IPS-15b (cell line): ENCODE results near the gene CPNE2.

Experiments
- H3K27me3 ChIP-seq: one replicate; pipeline ENCODE4 v1.6.1; 2013; ENCODE audit warnings: low read length; ENCODE audit not compliant: control insufficient read depth, insufficient read depth
- H3K36me3 ChIP-seq: one replicate; pipeline ENCODE4 v1.6.1; 2013; ENCODE audit warnings: low read length; ENCODE audit not compliant: control insufficient read depth, insufficient read depth
- H3K4me1 ChIP-seq: one replicate; pipeline ENCODE4 v1.6.1; 2013; ENCODE audit warnings: mild to moderate bottlenecking, low read length; ENCODE audit not compliant: control insufficient read depth, insufficient read depth
- H3K4me3 ChIP-seq: one replicate; pipeline ENCODE4 v1.5.1; 2013; ENCODE audit warnings: low read depth, low read length
- H3K9ac ChIP-seq: one replicate; pipeline ENCODE4 v1.6.1; 2013; ENCODE audit warnings: low read depth, mild to moderate bottlenecking, low read length
- H3K9me3 ChIP-seq: one replicate; pipeline ENCODE4 v1.6.1; 2013; ENCODE audit warnings: mild to moderate bottlenecking, low read length; ENCODE audit not compliant: control insufficient read depth, insufficient read depth

Gene CPNE2

GRCh38 chr16:57143149-57143921, 51.0 kb downstream of the CPNE2 start:
- H3K4me1 ChIP-seq, result peaks cover 14% of the 10 kb centered on the region
- no peaks in the 10 kb centered on the region for H3K9me3 ChIP-seq
- no peak overlapping the region for H3K9ac ChIP-seq
- H3K36me3 ChIP-seq, result no peaks in the 10 kb centered on the region
- H3K4me3 ChIP-seq, result no peak overlapping the region
- no peaks in the 10 kb centered on the region for H3K27me3 ChIP-seq

- Histone ChIP-seq H3K27me3 (no peaks in the 10 kb centered on the region), H3K4me1 (peaks cover 14% of the 10 kb centered on the region), H3K4me3 (no peak overlapping the region), H3K9me3 (no peaks in the 10 kb centered on the region), H3K36me3 (no peaks in the 10 kb centered on the region), H3K9ac (no peak overlapping the region)
These were observed 51.6 kb downstream of the CPNE2 start for GRCh38 chr16:57144027-57144426.

- no peak overlapping the region for H3K4me3 ChIP-seq
- H3K27me3 ChIP-seq, result no peaks in the 10 kb centered on the region
- no peaks in the 10 kb centered on the region for H3K36me3 ChIP-seq
- no peaks in the 10 kb centered on the region for H3K9me3 ChIP-seq
- no peak overlapping the region for H3K9ac ChIP-seq
- peaks cover 14% of the 10 kb centered on the region for H3K4me1 ChIP-seq
These were observed 53.0 kb downstream of the CPNE2 start for GRCh38 chr16:57145046-57146021.

- no peaks in the 10 kb centered on the region for H3K9me3 ChIP-seq
These were observed 53.8 kb downstream of the CPNE2 start for GRCh38 chr16:57146040-57146647.

GRCh38 chr16:57146735-57147134, 54.4 kb downstream of the CPNE2 start:
- H3K4me3 ChIP-seq, result no peak overlapping the region

More at GRCh38 chr16:57146040-57146647, 53.8 kb downstream of the CPNE2 start:
- no peak overlapping the region for H3K4me3 ChIP-seq
- H3K27me3 ChIP-seq, result no peaks in the 10 kb centered on the region
- H3K9ac ChIP-seq, result no peak overlapping the region
- peaks cover 15% of the 10 kb centered on the region for H3K4me1 ChIP-seq
- H3K36me3 ChIP-seq, result no peaks in the 10 kb centered on the region

GRCh38 chr16:57147381-57148221, 55.2 kb downstream of the CPNE2 start:
- Histone ChIP-seq H3K9me3 (no peaks in the 10 kb centered on the region), H3K27me3 (no peaks in the 10 kb centered on the region), H3K9ac (no peak overlapping the region), H3K36me3 (no peaks in the 10 kb centered on the region), H3K4me3 (no peak overlapping the region), H3K4me1 (peaks cover 24% of the 10 kb centered on the region)

More at GRCh38 chr16:57146735-57147134, 54.4 kb downstream of the CPNE2 start:
- Histone ChIP-seq H3K4me1 (peaks cover 21% of the 10 kb centered on the region), H3K27me3 (no peaks in the 10 kb centered on the region), H3K9ac (no peak overlapping the region), H3K9me3 (no peaks in the 10 kb centered on the region), H3K36me3 (no peaks in the 10 kb centered on the region)

GRCh38 chr16:57148481-57148880, 56.1 kb downstream of the CPNE2 start:
- Histone ChIP-seq H3K9ac (no peak overlapping the region), H3K9me3 (no peaks in the 10 kb centered on the region), H3K36me3 (no peaks in the 10 kb centered on the region), H3K27me3 (no peaks in the 10 kb centered on the region), H3K4me1 (peaks cover 24% of the 10 kb centered on the region), H3K4me3 (no peak overlapping the region)

GRCh38 chr16:57149391-57149790, 57.0 kb downstream of the CPNE2 start:
- Histone ChIP-seq H3K36me3 (no peaks in the 10 kb centered on the region), H3K4me1 (peaks cover 24% of the 10 kb centered on the region)

GRCh38 chr16:57150682-57151330, 58.4 kb downstream of the CPNE2 start:
- Histone ChIP-seq H3K9me3 (no peaks in the 10 kb centered on the region), H3K36me3 (no peaks in the 10 kb centered on the region)

More at GRCh38 chr16:57149391-57149790, 57.0 kb downstream of the CPNE2 start:
- Histone ChIP-seq H3K4me3 (no peak overlapping the region), H3K9me3 (no peaks in the 10 kb centered on the region), H3K9ac (no peak overlapping the region), H3K27me3 (no peaks in the 10 kb centered on the region)

GRCh38 chr16:57151369-57151768, 59.0 kb downstream of the CPNE2 start:
- no peak overlapping the region for H3K4me3 ChIP-seq
- H3K9me3 ChIP-seq, result no peaks in the 10 kb centered on the region
- no peaks in the 10 kb centered on the region for H3K36me3 ChIP-seq
- H3K4me1 ChIP-seq, result peaks cover 24% of the 10 kb centered on the region
- no peaks in the 10 kb centered on the region for H3K27me3 ChIP-seq
- no peak overlapping the region for H3K9ac ChIP-seq

More at GRCh38 chr16:57150682-57151330, 58.4 kb downstream of the CPNE2 start:
- Histone ChIP-seq H3K27me3 (no peaks in the 10 kb centered on the region), H3K4me1 (peaks cover 24% of the 10 kb centered on the region), H3K4me3 (no peak overlapping the region), H3K9ac (no peak overlapping the region)
